Epithelial cell of esophagus (primary cell): ENCODE data around the gene DPYD.

Source experiments
- DNase-seq: peaks from one replicate; pipeline ENCODE4 v3.0.0; 2010; ENCODE audit warnings: low read depth
- H3K4me3 ChIP-seq: 2 replicates; pipeline ENCODE4 v1.5.1; 2011; ENCODE audit warnings: mild to moderate bottlenecking, low read length, control low read depth
- TF ChIP-seq, protein P1 (sequence below): IDR thresholded peaks from 2 replicates; pipeline ENCODE4 v1.5.1; 2011; ENCODE audit warnings: low read depth, mild to moderate bottlenecking, low read length, control low read depth, inconsistent platforms; ENCODE audit not compliant: insufficient read depth; ENCODE audit errors: missing control alignments

Gene DPYD

DNA sequence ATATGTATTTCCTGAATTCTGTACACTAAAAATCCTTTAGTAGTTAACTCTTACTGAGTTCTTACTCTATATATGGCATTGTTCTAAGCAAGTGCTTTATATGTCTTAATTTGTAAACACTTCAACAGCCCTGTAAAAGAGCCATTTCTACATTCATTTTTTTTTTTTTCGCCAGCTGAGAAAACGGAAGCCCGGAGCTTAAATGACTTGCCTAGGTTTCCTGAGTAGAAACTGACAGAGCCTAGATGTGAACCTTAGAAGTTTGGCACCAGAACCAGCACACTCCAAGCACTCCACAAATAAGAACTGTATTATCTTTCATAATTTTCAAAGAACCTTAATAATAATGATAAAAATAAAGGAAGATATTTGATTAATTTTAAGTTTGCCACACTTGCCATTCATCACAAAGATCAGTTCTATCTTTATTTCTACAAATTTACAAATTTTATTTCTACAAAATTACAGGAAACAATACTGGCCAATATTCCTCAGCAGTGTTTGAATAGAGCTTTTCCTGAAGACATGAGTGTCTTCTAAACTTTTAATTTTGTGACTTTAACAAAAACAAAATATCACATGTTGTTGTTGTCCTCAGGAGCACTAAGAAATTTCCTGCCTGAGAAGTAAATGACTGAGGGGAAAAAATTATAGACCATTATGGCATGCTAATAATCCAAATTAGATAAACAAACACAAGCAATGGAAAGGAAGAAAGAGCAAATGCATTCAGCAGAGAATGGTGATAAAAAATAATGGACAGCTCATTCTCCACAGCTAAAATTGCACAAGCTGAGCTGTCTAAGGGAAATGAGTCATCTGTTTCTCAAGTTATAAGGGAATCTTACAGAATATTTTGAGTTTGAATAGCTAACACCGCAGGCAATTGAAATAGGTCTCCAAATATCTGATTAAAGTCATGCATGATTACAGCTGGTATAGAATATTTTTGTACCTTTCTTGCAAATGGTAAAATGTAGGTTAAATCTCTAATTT is 71.2 kb downstream of the DPYD start:
- TF ChIP-seq, protein P1, sequence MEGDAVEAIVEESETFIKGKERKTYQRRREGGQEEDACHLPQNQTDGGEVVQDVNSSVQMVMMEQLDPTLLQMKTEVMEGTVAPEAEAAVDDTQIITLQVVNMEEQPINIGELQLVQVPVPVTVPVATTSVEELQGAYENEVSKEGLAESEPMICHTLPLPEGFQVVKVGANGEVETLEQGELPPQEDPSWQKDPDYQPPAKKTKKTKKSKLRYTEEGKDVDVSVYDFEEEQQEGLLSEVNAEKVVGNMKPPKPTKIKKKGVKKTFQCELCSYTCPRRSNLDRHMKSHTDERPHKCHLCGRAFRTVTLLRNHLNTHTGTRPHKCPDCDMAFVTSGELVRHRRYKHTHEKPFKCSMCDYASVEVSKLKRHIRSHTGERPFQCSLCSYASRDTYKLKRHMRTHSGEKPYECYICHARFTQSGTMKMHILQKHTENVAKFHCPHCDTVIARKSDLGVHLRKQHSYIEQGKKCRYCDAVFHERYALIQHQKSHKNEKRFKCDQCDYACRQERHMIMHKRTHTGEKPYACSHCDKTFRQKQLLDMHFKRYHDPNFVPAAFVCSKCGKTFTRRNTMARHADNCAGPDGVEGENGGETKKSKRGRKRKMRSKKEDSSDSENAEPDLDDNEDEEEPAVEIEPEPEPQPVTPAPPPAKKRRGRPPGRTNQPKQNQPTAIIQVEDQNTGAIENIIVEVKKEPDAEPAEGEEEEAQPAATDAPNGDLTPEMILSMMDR, result no peak
- peak; percentile 86 for DNase-seq
- no peak overlapping the region for H3K4me3 ChIP-seq

DNA sequence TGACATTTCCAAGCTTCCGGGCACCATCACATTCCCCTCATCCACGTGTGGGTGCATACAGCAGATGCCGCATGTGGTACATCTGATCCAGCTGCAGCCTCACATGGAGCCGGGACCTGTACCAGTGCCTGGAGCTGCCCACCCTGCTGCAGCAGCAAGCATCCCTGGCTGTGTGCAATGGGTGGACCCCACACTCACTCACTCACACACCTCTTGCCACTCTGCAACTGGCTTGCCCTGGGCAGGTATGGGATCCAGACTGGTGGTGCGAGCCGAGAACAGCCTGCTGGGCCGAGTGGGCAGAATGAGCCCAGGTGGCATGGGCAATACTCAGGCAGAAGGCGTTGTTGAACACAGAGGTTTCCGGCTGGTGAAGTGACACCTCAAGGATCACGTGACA is 75.0 kb downstream of the DPYD start:
- H3K4me3 ChIP-seq, result no peak overlapping the region
- no peak for DNase-seq
- TF ChIP-seq, protein P1, result no peak

DNA sequence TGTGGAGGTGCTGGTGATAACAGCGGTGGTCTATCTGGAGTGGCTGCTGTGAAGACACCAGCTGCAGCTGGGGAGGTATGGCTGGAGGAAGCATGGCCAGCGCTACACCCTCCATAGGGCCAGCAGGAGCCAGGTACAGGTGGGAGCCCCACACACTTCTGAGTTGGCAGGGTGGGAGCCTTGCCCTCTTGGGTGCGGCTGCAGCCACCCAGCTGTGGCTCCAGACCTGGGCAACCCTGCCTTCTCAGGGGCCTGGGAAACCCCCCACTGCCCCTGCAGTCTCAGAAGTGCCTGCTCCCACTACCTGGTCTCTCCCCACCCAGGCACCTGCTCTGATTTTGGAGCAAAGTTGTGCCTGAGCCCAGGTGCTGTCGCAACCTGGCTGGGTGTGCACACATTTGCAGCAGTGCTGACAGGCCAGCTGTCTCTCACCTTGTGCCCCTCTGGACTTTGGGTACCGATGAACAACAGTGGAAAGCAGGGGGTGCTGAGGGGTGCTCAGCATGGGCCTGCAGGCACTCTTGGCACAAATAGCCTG is 76.2 kb downstream of the DPYD start:
- TF ChIP-seq, protein P1, result no peak
- no peak for DNase-seq
- H3K4me3 ChIP-seq, result no peak overlapping the region

DNA sequence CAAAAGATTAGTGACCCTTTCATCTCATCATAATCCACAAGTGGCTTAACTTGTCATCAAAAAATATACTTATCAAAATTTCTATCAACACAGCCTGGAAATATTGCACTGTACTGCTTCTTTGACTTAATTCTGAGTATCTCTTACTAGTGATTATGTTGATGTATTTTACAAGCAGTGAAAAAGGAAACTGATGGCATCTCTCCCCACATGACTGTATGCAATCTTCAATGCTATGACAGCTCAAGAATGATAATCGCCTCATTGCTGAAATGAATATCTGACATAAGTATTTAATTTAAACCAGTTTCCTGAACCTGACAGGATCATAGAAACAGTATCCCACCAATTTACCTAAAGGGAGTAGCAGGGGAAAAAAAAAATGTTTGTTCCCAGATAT is 79.5 kb downstream of the DPYD start:
- TF ChIP-seq, protein P1, result no peak
- no peak for DNase-seq
- H3K4me3 ChIP-seq, result no peak overlapping the region

DNA sequence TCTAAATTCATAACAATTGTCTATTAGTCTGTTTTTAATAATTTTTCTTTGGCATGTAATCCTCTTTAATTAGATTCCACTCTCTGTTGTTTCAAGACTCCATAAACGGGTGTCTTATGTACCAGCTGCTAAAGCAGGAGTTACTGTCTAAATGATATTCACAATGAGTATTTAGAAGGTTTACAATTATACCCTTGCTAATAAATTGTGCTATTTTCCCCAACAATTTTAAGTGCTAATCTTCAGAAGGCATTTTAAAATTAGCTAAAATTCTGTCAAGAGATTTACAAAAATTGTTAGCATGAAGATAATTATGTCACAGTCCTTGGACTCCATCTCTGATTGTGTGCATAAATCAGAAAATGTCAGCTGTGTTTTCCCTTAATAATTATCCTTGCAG is 83.7 kb downstream of the DPYD start:
- H3K4me3 ChIP-seq, result no peak overlapping the region
- TF ChIP-seq, protein P1, result no peak
- no peak for DNase-seq

DNA sequence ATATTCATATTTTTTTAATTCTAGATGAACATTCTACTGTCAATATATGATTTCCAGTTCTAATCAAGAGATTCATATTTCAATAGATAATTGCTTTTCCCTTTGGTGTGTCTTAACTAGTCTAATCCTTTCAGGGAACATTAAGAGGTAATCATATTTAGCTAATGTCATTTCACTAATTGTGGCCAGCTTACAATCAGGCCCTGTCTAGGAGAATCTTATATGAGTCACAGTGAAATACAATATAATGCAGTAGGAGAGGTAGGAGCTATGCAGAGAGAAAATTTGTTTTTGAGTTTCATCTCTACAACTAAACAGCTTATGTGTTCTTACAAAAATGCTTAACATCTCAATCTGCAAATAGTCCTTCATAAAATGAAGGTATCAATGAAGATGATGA is 85.9 kb downstream of the DPYD start:
- H3K4me3 ChIP-seq, result no peak overlapping the region
- TF ChIP-seq, protein P1, result no peak
- DNase-seq, result no peak
